GM19455 (cell line): ENCODE measurements around the gene DMBX1.

Source experiments
- ATAC-seq: cut with Tn5 transposase; IDR thresholded peaks from one replicate; pipeline ENCODE4 v1.9.1; 2021; ENCODE audit not compliant: unreplicated experiment

DMBX1 gene

DNA sequence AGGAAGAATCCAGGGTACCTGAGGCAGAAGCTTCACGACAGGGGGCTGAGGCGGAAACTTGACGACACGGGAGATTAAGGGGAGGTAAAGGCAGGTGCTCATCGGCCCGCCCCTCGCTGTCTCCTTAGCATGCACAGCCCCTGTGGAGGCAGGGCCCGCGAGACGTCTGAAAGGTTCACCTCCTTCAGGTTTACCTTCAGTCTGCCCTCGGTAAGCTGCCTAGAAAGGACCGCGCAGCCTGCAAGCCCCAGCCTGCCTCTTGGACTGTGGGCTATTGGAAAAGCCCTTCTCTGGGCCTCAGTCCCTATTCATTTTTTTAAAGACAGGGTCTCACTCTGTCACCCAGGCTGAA lies 33.3 kb downstream of the DMBX1 start:
- ATAC-seq: no peak

- no peak for ATAC-seq
Measured at GRCh38 chr1:46523496-46524353, 34.1 kb downstream of the DMBX1 start.

- ATAC-seq: no peak
Measured at GRCh38 chr1:46524843-46525242, 35.2 kb downstream of the DMBX1 start.

DNA sequence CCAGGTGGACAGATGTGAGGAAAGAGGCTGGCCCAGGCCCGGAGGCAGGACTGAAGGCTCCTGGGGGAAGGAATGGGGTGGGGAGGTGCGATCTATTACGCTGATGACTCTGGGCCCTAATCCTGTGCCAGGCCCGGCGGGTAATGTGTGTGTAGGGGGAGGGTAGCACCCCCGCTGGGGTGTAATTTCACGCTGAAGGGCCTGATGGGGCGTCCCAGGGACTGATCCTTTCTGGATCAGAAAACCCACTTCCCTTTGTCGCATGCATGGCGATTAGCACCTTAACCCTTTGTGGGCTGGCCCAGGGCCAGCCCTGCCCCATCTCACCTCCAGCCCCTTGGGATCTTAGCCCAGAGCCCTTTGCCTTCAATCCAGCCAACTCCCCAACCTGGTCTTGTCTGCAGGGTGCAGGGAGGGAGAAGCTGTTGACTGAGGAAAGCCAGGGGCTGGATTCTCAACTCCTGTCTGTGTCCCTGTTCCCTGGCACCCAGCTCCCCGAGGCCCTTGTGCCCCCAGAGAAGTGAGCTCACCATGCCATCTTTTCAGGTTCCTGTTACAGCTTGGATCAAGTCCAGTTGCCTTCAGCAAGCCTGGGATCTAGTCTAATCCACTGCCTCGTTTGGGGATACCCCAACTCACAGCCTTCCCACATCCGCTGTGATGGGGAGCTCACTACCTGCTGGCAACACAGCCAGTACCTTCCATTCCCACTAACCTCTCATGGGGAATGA lies 35.8 kb downstream of the DMBX1 start:
- no peak for ATAC-seq

GRCh38 chr1:46526013-46526690 lies 36.5 kb downstream of the DMBX1 start:
- no peak for ATAC-seq

DNA sequence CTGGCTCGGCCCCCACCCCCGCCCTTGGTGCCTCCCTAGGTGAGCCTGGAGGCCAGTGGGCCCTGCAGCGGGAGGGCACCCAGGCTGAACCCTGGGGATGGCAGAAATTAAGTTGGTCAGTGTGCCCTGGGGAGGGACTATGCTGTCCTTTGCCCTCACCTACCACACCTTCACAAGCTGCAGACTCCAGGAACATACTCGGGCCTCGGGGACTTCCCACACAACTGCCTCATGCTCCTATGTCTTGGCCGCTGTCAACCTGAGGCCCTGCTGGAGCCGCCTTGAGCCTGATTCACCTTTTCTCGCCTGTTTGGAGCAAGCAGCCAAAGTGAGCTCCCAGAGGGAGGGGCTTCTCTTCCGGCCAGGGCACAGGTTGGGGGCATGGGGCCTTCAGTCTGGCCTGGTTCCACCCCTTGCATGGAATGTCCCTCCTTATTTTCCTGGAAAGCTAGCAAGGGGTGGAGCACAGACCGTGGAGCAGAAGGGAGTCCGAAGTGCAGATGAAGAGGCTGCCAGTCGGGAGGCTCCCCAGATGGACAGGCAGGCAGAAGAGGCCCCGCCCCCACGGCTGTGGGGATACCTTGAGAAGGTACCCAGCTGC lies 37.2 kb downstream of the DMBX1 start:
- no peak for ATAC-seq

DNA sequence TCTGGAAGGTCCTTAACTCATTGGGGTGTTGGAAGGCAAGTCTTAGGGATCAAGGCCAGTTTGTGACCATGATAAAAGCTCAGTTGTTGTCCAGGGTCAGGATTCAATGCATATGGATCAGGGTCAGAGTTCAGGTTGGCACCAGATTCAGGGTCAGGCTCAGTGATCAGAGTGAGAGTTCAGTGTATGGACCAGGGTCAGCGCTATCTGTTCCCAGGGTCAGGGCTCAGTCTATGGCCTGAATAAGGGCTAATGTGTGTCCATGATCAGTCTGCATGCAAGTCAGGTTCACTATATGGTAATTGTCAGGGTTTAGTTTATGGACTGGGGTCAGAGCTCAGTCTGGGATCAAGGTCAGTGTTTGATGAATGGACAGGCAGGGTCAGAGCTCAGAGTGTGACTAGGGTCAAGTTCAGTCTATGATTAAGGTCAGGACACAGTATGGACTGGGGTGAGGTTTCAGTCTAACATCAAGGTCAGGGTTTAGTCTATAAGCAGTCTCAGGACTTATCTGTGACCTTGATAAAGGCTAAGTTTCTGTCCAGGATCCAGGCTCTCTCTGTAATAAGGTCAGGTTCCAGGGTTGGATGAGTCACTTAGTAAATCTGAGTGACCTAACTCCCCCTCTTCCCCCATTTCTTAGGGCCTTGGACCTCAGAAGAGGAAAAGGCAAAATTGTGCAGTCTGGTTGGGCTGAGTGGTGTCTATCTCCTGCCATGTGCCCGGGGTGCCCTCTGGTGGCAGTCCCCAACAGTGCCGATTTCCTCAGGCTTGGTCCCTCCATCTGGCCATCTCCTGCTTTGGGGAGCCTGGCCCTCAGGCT lies 38.0 kb downstream of the DMBX1 start:
- ATAC-seq: no peak

- no peak for ATAC-seq
Measured at GRCh38 chr1:46528297-46528955, 38.8 kb downstream of the DMBX1 start.

GRCh38 chr1:46529031-46529630 lies 39.5 kb downstream of the DMBX1 start:
- ATAC-seq: no peak

DNA sequence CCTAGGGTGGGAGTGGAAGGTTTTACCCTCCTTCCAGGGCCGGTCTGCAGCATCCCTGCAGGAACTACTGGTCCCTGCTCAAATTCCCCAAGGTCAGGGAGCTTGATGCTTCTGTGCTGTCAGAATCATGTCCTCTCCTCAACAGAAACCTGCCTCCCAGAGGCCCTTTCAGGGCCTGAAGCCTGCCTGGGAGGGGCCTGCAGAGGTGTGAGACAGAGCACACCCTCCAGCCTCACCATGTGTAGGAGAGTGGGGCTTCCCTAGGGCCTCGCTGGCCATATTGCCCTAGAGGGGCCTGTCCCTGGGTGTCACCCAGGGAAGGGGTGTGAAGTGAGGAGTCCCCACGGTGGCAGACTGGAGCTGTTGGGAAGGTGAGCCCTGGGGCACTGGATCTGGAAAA lies 40.7 kb downstream of the DMBX1 start:
- ATAC-seq: no peak

DNA sequence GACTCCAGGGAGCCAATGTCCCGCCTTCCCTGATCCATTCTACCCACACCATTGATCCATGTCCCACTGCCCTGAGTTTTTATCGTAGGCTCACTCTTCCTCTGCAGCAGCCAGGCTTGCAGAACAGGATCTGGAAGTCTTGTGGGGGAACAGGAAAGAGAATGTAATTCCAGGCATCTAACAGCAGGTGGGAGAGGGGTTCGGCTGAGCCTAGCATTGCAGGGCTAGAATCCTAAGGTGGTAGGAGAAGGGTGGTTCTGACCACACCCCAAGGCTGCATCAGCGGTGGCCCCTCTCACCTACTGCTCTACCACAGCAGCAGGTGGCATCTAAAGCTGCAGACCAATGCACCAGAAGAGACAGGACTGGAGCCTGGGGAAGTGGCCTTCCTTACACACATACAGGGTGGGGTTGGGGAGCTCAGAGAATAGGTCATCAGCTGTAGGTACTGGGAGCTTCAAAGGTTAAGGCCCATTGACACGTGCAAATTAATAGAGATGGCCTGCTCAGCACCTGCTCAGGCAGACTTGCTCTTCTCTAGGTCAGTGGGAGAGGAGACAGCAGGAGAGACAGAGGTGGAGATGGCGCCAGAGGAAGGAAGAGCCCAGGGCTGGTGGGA lies 41.3 kb downstream of the DMBX1 start:
- no peak for ATAC-seq

DNA sequence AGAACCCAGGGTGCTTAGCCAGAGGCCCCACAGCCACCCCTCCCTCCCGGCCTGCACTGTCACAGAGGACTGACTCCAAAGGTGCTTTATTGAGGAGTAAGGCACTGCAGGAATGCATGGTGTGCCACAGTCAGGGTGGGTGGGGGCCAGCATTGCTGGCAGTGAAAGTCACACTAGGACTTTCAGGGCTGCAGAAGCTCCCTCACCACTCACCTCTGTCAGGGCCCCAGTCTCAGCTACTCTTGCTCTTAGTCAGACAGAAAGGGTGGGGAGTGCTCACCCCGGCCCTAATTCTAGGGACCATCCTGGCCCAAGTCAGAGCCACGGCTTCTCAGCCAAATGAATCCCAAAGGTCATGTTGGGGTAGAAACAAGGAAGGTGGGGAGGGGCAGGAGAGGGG lies 42.5 kb downstream of the DMBX1 start:
- no peak for ATAC-seq

- ATAC-seq: peak; percentile 55
Measured at GRCh38 chr1:46532498-46533178, 43.0 kb downstream of the DMBX1 start.

- ATAC-seq: peak; percentile 48
Measured at GRCh38 chr1:46533179-46533864, 43.7 kb downstream of the DMBX1 start.

GRCh38 chr1:46535063-46535462 lies 45.4 kb downstream of the DMBX1 start:
- ATAC-seq: no peak

- no peak for ATAC-seq
Measured at GRCh38 chr1:46536527-46536926, 46.9 kb downstream of the DMBX1 start.

DNA sequence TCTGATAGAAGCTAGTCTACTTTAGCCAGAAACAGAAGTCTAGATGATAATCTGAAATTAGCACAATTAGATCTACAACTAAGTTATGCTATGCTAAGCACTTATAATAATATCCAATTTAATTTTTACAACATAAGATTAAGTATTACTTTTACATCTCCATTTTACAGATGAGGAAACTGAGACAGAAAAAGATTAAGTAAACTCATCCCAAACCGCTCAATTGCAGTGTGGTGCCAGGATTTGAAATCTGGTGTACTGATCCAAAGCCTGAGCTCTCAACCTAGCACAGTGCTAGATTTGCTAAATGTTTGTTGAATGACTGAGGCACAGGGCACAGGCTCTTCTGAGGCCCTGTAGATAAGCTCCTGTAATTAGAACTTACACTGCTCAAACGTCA lies 48.0 kb downstream of the DMBX1 start:
- no peak for ATAC-seq

GRCh38 chr1:46538147-46538546 lies 48.5 kb downstream of the DMBX1 start:
- no peak for ATAC-seq
